Adrenal gland (tissue), 5 donors: Measurements from ENCODE around the gene PTPN20.
"Not testable (repeated sequence)": the region's sequence is repeated elsewhere in the genome, so short reads cannot be mapped to it uniquely, and the experiment has no call there.

ENCODE experiments used
- POLR2A ChIP-seq, 2 donors: fragments of 450-650 bp; IDR thresholded peaks; one replicate each; pipeline ENCODE4 v1.6.1; 2017; ENCODE audit warnings: antibody characterized with exemption in 2 of 2, mild to moderate bottlenecking in 2 of 2, moderate library complexity in 1 of 2
- TF ChIP-seq, protein P1 (sequence below), 6 experiments: fragments of 450-650 bp in 4 of 6; fragments of 200-600 bp in 2 of 6; sonication (generic) in 1 of 6; IDR thresholded peaks; 1 replicate in 5 of 6; 2 replicates in 1 of 6; pipeline versions ENCODE4 v1.5.1 to v1.8.0; 2016 to 2021; ENCODE audit warnings: antibody characterized with exemption in 6 of 6, mild to moderate bottlenecking in 2 of 6, moderate library complexity in 1 of 6
- donor health status: DM: no; HTN: no; CAD: no.

DNA sequence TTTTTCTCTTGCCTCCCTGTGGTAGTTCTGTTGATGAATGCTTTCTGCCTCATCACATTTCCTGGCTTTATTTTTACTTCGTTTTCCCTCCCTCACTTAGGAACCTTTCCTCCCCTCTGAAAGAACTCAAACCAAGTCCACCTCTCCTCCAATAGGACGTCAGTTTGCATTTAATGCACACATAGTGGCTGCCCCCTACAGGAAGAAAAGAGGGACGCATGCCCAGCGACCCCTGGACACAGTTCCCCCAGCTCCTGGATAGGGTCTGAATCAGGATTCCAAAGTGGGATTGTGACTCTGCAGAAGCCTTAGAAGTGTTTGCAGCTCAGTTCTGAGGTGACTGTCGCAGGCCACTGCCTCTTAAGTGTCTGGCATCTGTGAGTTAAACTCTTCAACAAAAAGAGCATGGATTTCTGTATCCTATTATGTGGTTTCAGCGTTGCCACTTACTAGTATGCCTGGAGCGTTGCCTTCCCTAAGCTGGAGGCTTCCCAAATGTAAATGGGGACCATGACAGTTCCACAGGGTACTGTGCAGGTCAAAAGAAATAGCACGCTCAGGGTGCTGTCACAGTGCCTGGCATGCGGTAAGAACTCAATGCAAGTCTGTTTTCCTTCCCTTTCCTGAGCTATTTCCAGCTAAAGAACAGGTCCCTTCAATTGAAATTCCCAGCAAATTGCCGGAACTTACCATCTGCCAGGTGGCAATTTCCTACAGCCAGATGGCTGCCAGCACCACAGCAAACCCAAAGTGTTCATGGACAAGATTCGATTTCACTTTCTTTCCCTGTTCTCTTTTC lies 20.2 kb upstream of the PTPN20 start:
- TF ChIP-seq, protein P1, sequence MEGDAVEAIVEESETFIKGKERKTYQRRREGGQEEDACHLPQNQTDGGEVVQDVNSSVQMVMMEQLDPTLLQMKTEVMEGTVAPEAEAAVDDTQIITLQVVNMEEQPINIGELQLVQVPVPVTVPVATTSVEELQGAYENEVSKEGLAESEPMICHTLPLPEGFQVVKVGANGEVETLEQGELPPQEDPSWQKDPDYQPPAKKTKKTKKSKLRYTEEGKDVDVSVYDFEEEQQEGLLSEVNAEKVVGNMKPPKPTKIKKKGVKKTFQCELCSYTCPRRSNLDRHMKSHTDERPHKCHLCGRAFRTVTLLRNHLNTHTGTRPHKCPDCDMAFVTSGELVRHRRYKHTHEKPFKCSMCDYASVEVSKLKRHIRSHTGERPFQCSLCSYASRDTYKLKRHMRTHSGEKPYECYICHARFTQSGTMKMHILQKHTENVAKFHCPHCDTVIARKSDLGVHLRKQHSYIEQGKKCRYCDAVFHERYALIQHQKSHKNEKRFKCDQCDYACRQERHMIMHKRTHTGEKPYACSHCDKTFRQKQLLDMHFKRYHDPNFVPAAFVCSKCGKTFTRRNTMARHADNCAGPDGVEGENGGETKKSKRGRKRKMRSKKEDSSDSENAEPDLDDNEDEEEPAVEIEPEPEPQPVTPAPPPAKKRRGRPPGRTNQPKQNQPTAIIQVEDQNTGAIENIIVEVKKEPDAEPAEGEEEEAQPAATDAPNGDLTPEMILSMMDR (IDR thresholded peaks at IDR 0.05) = not testable (repeated sequence)
- TF ChIP-seq POLR2A (IDR thresholded peaks at IDR 0.05) = not testable (repeated sequence)
